Neutrophil (primary cell): ENCODE measurements around the gene AGPAT4.

Source experiments
- H3K27ac ChIP-seq: fragments of 200-600 bp; sonication (generic); 2 replicates; pipeline ENCODE4 v1.5.1; 2016; ENCODE audit warnings: mild to moderate bottlenecking, moderate library complexity
- H3K27me3 ChIP-seq: fragments of 200-600 bp; sonication (generic); 2 replicates; pipeline ENCODE4 v1.6.0; 2016; ENCODE audit warnings: mild to moderate bottlenecking
- H3K36me3 ChIP-seq: fragments of 200-600 bp; sonication (generic); 2 replicates; pipeline ENCODE4 v1.5.1; 2017
- H3K4me1 ChIP-seq, 2 experiments: fragments of 200-600 bp in 1 of 2; sonication (generic) in 1 of 2; 1 replicate in 1 of 2; 2 replicates in 1 of 2; pipeline versions ENCODE4 v1.5.1 to v1.6.1; 2013 to 2016; ENCODE audit warnings: low read depth in 1 of 2, low read length in 1 of 2, mild to moderate bottlenecking in 1 of 2, moderate library complexity in 1 of 2; ENCODE audit not compliant: control insufficient read depth in 1 of 2, insufficient read depth in 1 of 2
- H3K4me3 ChIP-seq, 2 experiments: fragments of 200-600 bp in 1 of 2; sonication (generic) in 1 of 2; 1 replicate in 1 of 2; 2 replicates in 1 of 2; pipeline ENCODE4 v1.5.1; 2013 to 2016; ENCODE audit warnings: low read depth in 1 of 2, low read length in 1 of 2, mild to moderate bottlenecking in 1 of 2, moderate library complexity in 1 of 2
- H3K9me3 ChIP-seq: fragments of 200-600 bp; sonication (generic); 2 replicates; pipeline ENCODE4 v1.5.1; 2016
- CTCF ChIP-seq: fragments of 200-600 bp; sonication (generic); IDR thresholded peaks from 2 replicates; pipeline ENCODE4 v1.5.1; 2016; ENCODE audit warnings: antibody characterized with exemption

The AGPAT4 gene

GRCh38 chr6:161134550-161135298 is 139.1 kb downstream of the AGPAT4 start:
- no peaks in the 10 kb centered on the region for H3K4me1 ChIP-seq
- no peak for TF ChIP-seq CTCF
- no peaks in the 10 kb centered on the region for H3K9me3 ChIP-seq

GRCh38 chr6:161133963-161134362 is 139.9 kb downstream of the AGPAT4 start:
- Histone ChIP-seq H3K4me3 (no peak overlapping the region), H3K36me3 (peaks cover 6% of the 10 kb centered on the region), H3K27me3 (no peaks in the 10 kb centered on the region), H3K4me1 (no peaks in the 10 kb centered on the region), H3K9me3 (no peaks in the 10 kb centered on the region), H3K27ac (no peak overlapping the region)
- TF ChIP-seq CTCF: no peak

More at GRCh38 chr6:161134550-161135298, 139.1 kb downstream of the AGPAT4 start:
- Histone ChIP-seq H3K4me3 (no peak overlapping the region), H3K27ac (no peak overlapping the region), H3K27me3 (no peaks in the 10 kb centered on the region), H3K36me3 (peaks cover 6% of the 10 kb centered on the region)

- H3K27ac ChIP-seq: no peak overlapping the region
- H3K4me3 ChIP-seq: no peak overlapping the region
- no peaks in the 10 kb centered on the region for H3K27me3 ChIP-seq
- H3K36me3 ChIP-seq: peaks cover 6% of the 10 kb centered on the region
- H3K4me1 ChIP-seq: no peaks in the 10 kb centered on the region
- TF ChIP-seq CTCF: no peak
- no peaks in the 10 kb centered on the region for H3K9me3 ChIP-seq
Observed at GRCh38 chr6:161132384-161132783, 141.5 kb downstream of the AGPAT4 start.

- Histone ChIP-seq H3K4me1 (no peaks in the 10 kb centered on the region), H3K27ac (no peak overlapping the region), H3K9me3 (no peaks in the 10 kb centered on the region), H3K36me3 (peaks cover 6% of the 10 kb centered on the region), H3K27me3 (no peaks in the 10 kb centered on the region), H3K4me3 (no peak overlapping the region)
- TF ChIP-seq CTCF: no peak
Observed at GRCh38 chr6:161130967-161131766, 142.7 kb downstream of the AGPAT4 start.

GRCh38 chr6:161130541-161130940 is 143.3 kb downstream of the AGPAT4 start:
- H3K36me3 ChIP-seq: peaks cover 6% of the 10 kb centered on the region
- TF ChIP-seq CTCF: no peak
- H3K27me3 ChIP-seq: no peaks in the 10 kb centered on the region
- no peaks in the 10 kb centered on the region for H3K4me1 ChIP-seq
- H3K4me3 ChIP-seq: no peak overlapping the region
- no peak overlapping the region for H3K27ac ChIP-seq
- no peaks in the 10 kb centered on the region for H3K9me3 ChIP-seq
